ENCODE data around the gene CDK11A. TPM values are rescaled to one million over a fixed set of nuclear protein-coding genes. Genes with fewer than 3 reads are reported as not detected.
"Not testable (repeated sequence)": the region's sequence is repeated elsewhere in the genome, so short reads cannot be mapped to it uniquely, and the experiment has no call there.

Gene CDK11A
- total and polyA plus RNA-seq, 5 experiments from 2014 or later = 14.2 to 173 (median 28.6) TPM

GRCh38 chr1:1684031-1684681 lies 40.0 kb downstream of the CDK11A start:
- peaks cover 11 to 73% (median 41%) of the 10 kb centered on the region in 4 donors for H3K4me1 Mint-ChIP-seq
- DNase-seq (no peak), ATAC-seq (no peak)
- peaks cover 0 to 29% (median 0%) of the 10 kb centered on the region in 3 donors for H3K36me3 Mint-ChIP-seq
- peak overlapping the region in 2 of 10 donors; percentile 11 to 36 for H3K4me3 Mint-ChIP-seq
- H3K27me3 Mint-ChIP-seq = no peaks in the 10 kb centered on the region
- no peaks in the 10 kb centered on the region for H3K9me3 Mint-ChIP-seq
- POLR2A ChIA-PET = no interaction called here
- H3K27ac Mint-ChIP-seq = peak overlapping the region in 2 of 10 donors; percentile 59 to 67

GRCh38 chr1:1683104-1683905 lies 40.9 kb downstream of the CDK11A start:
- Mint-ChIP-seq H3K36me3 (peaks cover 0 to 24% (median 0%) of the 10 kb centered on the region in 3 donors), H3K9me3 (no peaks in the 10 kb centered on the region), H3K4me1 (peaks cover 17 to 77% (median 46%) of the 10 kb centered on the region in 4 donors), H3K27me3 (no peaks in the 10 kb centered on the region), H3K4me3 (peak overlapping the region in 1 of 10 donors; percentile 51), H3K27ac (peak overlapping the region in 6 of 10 donors; percentile 9 to 77 (median 66))
- ATAC-seq = no peak
- POLR2A ChIA-PET = no interaction called here
- DNase-seq = no peak

- Mint-ChIP-seq H3K27ac (peak overlapping the region in 7 of 10 donors; percentile 3 to 99 (median 58)), H3K9me3 (no peaks in the 10 kb centered on the region), H3K4me3 (peak overlapping the region in 1 of 10 donors; percentile 10), H3K27me3 (no peaks in the 10 kb centered on the region), H3K4me1 (peaks cover 21 to 69% (median 47%) of the 10 kb centered on the region in 4 donors), H3K36me3 (peaks cover 0 to 24% (median 0%) of the 10 kb centered on the region in 3 donors)
- POLR2A ChIA-PET = no interaction called here
- DNase-seq (no peak), ATAC-seq (no peak)
These were observed 43.3 kb downstream of the CDK11A start for GRCh38 chr1:1680912-1681273.

GRCh38 chr1:1680031-1680911 lies 43.9 kb downstream of the CDK11A start:
- peak overlapping the region in 1 of 10 donors; percentile 6 for H3K4me3 Mint-ChIP-seq
- H3K36me3 Mint-ChIP-seq = peaks cover 0 to 21% (median 0%) of the 10 kb centered on the region in 3 donors
- H3K27ac Mint-ChIP-seq = peak overlapping the region in 7 of 10 donors; percentile 3 to 99 (median 59)
- POLR2A ChIA-PET = interaction anchor here (0.7 kb wide), 1 partner anchor 22 kb away, joined by 4 read pairs; no protein-coding TSS in a partner anchor
- H3K4me1 Mint-ChIP-seq = peaks cover 21 to 64% (median 42%) of the 10 kb centered on the region in 4 donors
- no peaks in the 10 kb centered on the region for H3K27me3 Mint-ChIP-seq
- no peaks in the 10 kb centered on the region for H3K9me3 Mint-ChIP-seq
- DNase-seq (no peak), ATAC-seq (no peak)

GRCh38 chr1:1678581-1679380 lies 45.4 kb downstream of the CDK11A start:
- Mint-ChIP-seq H3K27me3 (no peaks in the 10 kb centered on the region), H3K27ac (peak overlapping the region; percentile 96 to 99 (median 98)), H3K36me3 (peaks cover 0 to 21% (median 0%) of the 10 kb centered on the region in 3 donors), H3K4me3 (peak overlapping the region; percentile 83 to 96 (median 93)), H3K4me1 (peaks cover 21 to 60% (median 37%) of the 10 kb centered on the region in 4 donors), H3K9me3 (no peaks in the 10 kb centered on the region)
- ATAC-seq (peak; percentile 27 to 51), DNase-seq (peak in 5 of 10 donors; percentile 44 to 63 (median 54))
- POLR2A ChIA-PET = interaction anchor here (0.7 to 2.3 kb wide), 10 partner anchors 13 to 271 kb away, joined by 3 to 10 read pairs (median 5); partner anchors contain the start of genes CDK11A and MIB2

- H3K36me3 Mint-ChIP-seq = peaks cover 0 to 20% (median 0%) of the 10 kb centered on the region in 3 donors
- no peaks in the 10 kb centered on the region for H3K27me3 Mint-ChIP-seq
- DNase-seq (peak; percentile 32 to 73 (median 62)), ATAC-seq (peak; percentile 80 to 84)
- H3K9me3 Mint-ChIP-seq = no peaks in the 10 kb centered on the region
- H3K4me1 Mint-ChIP-seq = peaks cover 17 to 52% (median 29%) of the 10 kb centered on the region in 4 donors
- POLR2A ChIA-PET = interaction anchor here (0.6 to 2.3 kb wide), 13 partner anchors 25 to 270 kb away, joined by 3 to 10 read pairs (median 4); partner anchors contain the start of genes CDK11A and MIB2
- H3K4me3 Mint-ChIP-seq = peak overlapping the region; percentile 83 to 96 (median 93)
- H3K27ac Mint-ChIP-seq = peak overlapping the region; percentile 96 to 99 (median 98)
These were observed 46.2 kb downstream of the CDK11A start for GRCh38 chr1:1677718-1678580.

GRCh38 chr1:1676087-1676486 lies 48.1 kb downstream of the CDK11A start:
- H3K4me3 Mint-ChIP-seq, POLR2A ChIA-PET, DNase-seq, H3K27ac Mint-ChIP-seq, H3K27me3 Mint-ChIP-seq, H3K9me3 Mint-ChIP-seq: not testable (repeated sequence)
- Mint-ChIP-seq H3K4me1 (peaks cover 17 to 37% (median 26%) of the 10 kb centered on the region in 4 donors), H3K36me3 (peaks cover 0 to 25% (median 0%) of the 10 kb centered on the region in 3 donors)
- peak; percentile 30 to 39 for ATAC-seq

GRCh38 chr1:1675218-1675617 lies 48.9 kb downstream of the CDK11A start:
- DNase-seq, H3K9me3 Mint-ChIP-seq, H3K27ac Mint-ChIP-seq, ATAC-seq, H3K27me3 Mint-ChIP-seq, POLR2A ChIA-PET, H3K4me3 Mint-ChIP-seq: not testable (repeated sequence)
- Mint-ChIP-seq H3K36me3 (peaks cover 0 to 32% (median 0%) of the 10 kb centered on the region in 3 donors), H3K4me1 (peaks cover 17 to 30% (median 22%) of the 10 kb centered on the region in 4 donors)

GRCh38 chr1:1674806-1675205 lies 49.4 kb downstream of the CDK11A start:
- H3K4me3 Mint-ChIP-seq, POLR2A ChIA-PET, H3K9me3 Mint-ChIP-seq, ATAC-seq, H3K27me3 Mint-ChIP-seq, DNase-seq: not testable (repeated sequence)
- peaks cover 0 to 35% (median 0%) of the 10 kb centered on the region in 3 donors for H3K36me3 Mint-ChIP-seq
- peaks cover 17 to 30% (median 22%) of the 10 kb centered on the region in 4 donors for H3K4me1 Mint-ChIP-seq
- peak overlapping the region in 4 of 10 donors; percentile 37 to 85 (median 64) for H3K27ac Mint-ChIP-seq

- Mint-ChIP-seq H3K36me3 (peaks cover 0 to 52% (median 2%) of the 10 kb centered on the region in 3 donors), H3K4me1 (peaks cover 0 to 11% (median 3%) of the 10 kb centered on the region in 4 donors), H3K9me3 (no peaks in the 10 kb centered on the region), H3K27ac (peak overlapping the region in 5 of 10 donors; percentile 15 to 65 (median 48)), H3K4me3 (no peak overlapping the region), H3K27me3 (no peaks in the 10 kb centered on the region)
- POLR2A ChIA-PET = no interaction called here
- ATAC-seq = no peak
- DNase-seq = no peak
These were observed 51.8 kb downstream of the CDK11A start for GRCh38 chr1:1672181-1672965.
